ENCODE data around the gene NDUFA8.

The NDUFA8 gene

DNA sequence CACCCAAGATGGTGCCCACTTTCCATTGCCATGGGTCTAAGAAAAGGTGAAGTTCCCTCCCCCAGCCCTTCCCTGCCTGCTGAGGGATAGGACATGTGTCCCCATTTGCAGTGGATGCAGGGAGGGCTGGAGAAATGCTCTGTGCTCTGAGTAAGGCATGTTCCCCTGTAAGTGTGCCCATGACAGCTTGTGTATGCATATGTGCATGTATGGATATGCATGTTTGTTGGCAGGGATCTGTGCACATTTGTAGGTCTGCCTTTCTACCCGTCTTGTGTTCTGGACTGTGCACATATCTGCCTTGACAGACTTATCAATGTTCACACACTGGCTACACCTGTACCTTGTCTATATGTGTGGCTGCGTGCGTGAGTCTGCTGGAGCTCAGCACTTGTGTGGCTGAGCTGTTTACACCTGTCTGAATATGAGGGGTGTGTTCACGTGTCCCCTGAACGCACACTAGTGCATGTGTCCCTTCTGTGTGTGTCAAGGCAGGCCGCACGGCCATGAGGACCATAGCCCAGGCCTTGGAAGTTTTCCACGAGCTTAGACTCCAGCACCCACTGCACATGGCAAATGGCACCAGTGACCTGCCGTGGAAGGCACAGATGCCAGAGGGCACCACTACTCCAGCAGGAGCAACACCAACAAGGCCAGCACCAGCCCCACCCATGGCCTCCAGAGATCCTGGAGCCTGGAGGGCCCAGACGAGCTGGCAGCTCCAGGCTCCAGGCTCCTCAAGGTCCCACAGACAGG is 39.1 kb downstream of the NDUFA8 start:
- no peak for DNase-seq

DNA sequence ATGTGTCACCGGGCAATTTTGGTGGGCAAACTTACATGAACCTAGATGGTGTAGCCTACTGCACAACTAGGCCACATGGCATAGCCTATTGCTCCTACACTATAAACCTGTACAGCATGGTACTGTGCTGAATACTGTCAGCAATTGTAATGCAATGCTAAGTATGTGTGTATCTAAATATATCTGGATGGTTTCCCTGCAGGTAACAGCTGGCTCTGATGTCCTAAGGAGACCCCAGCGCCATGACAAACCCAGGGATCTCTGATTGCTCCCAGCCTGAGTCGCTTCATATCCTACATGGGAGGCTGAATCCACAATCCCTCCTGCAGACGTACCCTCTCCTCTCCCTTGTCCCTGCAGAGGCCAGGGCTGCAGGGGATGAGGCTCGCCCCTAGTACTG is 39.9 kb downstream of the NDUFA8 start:
- no peak for DNase-seq

DNA sequence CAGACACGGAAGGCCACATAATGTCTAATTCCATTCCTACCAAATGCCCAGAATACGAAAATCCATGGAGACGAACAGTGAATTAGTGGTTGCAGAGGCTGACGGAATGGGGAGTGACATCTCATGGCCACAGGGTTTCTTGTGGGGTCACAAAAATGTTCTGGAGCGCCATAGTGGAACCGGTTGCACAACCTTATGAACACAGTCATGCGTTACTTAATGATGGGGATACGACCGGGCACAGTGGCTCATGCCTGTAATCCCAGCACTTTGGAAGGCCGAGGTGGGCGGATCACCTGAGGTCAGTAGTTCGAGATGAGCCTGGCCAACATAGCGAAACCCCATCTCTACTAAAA is 40.4 kb downstream of the NDUFA8 start:
- no peak for DNase-seq

DNA sequence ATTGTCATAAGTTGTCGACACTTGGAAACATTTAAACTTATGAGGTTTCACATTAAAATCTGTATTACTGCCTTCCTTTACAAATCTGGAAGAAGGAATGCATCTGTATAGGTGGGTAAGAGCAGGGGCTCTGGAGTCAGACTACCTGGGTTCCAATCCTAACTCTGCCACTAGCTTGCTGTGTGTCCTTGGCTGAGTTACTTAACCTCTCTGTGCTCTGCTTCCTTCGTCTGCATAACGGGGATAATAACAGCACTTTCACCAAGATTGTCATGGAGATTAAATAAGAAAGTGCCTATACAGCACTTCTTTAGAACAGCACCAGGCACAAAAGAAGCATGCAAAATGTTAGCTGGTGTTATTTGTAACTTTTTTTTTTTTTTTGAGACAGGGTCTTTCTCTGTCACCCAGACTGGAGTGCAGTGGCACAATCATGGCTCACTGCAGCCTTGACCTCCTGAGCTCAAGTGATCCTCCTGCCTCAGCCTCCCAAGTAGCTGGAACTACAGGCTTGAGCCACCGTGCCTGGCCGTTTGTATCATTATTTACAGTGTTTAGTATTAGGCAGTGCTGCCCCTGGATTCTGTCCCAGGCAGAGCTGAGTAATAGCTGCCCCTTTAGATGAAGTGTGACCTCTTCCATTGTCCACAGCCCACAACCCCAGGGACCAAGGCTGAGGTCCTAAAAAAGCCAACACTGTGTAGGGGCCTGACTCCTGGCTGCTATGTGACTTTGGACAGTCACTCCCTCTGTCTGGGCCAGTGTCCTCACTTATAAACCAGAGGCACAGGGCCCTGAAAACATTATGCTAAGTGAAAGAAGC is 41.0 kb downstream of the NDUFA8 start:
- no peak for DNase-seq

DNA sequence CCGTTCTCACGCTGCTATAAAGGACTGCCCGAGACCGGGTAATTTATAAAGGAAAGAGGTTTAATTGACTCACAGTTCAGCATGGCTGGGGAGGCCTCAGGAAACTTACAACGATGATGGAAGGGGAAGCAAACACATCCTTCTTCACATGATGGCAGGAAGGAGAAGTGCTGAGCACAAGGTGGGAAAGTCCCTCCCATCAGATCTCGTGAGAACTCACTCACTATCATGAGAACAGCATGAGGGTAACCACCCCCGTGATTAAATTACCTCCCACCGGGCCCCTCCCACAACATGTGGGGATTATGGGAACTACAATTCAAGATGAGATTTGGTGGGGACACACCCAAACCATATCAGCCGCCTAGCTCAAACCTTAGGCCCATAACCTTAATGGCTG is 42.3 kb downstream of the NDUFA8 start:
- peak; percentile 13 for DNase-seq

DNA sequence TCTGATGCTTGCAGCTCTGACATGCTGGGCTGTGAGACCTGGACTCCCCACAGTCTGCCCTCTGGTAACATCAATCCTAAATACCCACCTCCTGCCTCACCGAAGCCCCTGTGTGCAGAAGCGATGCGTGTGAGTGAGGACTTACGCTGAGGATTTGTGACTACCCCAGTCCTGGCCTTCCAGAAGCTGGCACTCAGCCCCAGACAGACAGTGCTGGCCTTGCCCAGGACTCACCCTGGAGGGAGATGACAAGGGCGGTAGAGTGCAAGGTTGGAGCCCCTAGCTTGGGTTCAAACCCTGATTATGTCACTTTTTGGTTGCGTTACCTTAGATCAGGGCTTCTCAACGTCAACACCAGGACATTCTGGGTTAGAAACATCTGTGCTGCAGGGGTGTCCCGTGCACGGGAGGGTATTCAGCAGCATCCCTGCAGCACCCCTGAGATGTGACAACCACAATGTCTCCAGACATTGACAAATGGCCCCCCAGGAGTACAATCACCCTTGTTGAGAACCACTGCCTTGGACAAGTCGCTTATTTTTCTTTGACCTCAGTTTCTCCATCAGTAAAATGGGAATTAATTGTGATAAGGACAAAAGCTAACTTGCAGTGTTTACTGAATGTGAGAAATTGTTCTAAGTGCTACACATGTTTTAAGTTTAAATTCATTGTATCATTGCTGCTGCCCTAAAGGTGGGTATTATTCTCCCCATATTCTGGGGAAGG is 43.0 kb downstream of the NDUFA8 start:
- DNase-seq, result no peak

DNA sequence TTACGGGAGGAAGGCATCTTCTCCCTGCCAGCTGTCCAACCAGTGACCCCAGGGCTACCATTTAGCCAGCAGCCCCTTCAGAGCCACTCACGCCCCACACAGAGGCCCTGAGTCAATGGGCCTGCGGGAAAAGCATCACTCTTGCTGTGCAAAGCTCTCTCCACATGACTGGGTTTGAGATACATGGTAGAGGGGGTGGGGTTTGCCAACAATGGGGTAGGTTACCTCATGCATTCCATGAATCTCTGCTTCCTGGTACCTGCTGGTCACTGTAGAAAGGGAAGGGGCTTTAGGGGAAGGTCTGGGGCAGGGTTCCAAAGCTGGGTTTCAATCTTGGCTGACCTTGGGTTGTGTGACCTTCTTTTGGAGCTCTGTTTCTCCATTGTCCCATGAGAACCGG is 43.5 kb downstream of the NDUFA8 start:
- DNase-seq, result no peak

DNA sequence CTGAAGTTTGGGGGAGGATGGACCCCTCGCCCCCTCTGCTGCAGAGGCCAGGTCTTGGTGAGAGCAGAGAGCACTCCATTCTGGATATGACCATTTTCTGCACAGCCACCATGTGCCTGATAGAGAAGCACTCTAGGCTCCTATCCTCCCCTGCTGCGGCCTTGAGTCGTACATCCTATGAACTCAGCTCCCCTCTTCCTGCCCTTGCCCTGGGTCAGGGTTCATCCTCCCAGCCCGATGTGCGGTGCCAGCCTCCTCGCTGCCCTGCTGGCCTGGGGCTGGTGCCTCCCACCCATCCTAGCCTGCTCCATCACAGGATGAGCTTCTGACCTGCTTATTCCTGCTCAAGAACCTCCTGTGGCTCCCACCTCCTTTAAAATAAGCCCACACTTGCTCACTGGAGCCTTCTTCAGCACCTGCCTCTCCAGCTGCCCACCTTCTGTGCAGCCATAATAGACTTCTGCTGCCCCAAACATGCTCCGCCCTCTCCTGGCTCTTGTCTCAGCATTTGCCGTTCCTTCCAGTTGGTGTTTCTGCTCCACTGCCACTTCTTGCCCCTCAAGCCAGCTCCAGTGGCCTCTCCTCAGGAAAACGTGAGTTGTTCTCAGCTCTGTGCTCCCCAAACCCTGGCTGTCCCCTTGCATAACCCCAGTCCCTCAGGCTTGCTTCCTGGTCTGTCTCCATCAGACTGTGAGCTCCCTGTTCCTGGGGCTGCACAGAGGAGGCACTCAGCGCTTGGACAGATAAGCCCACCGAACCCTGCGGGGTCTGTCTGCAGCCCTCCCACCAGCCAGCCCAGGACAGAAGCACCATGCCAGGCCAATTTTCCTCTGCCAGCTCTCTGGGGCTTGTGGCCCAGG is 44.2 kb downstream of the NDUFA8 start:
- no peak for DNase-seq

DNA sequence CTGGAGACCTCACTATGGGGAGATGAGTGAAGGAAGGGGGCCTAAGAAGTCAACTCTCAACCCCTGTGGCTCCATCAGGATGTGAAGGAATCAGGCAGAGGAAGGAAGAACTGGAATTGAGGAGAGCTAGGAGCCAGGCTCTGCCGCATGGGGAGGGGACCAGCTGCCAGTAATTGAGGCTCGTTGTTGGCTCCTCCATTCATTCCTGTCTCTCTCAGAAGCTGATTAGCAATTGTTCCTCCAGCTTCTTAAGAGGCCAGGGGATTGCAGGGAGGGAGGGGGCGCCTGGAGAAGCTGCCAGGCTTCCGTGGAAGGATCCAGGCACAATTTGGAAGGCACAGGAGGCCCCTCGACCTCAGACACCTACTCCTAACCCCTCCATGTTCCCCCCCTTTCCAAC is 46.0 kb downstream of the NDUFA8 start:
- no peak for DNase-seq

DNA sequence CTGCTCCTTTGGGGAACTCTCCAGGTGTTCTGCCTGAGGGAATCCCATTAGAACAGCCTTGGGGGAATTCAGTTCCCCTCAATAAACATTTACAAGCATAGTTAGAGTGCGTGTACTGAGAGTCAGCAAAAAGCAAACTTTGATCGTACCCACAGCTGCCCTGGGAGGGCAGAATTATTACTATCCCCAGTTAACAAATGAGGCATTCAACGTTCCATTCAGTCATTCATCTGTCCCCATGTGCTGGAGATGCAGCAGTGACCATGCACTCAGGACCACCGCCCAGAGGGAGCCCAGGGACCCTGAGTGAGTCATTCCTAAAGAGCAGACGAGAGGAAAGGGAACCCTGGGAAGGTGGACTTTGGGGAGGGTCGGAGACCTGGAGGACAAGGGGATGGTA is 47.3 kb downstream of the NDUFA8 start:
- DNase-seq, result no peak

DNA sequence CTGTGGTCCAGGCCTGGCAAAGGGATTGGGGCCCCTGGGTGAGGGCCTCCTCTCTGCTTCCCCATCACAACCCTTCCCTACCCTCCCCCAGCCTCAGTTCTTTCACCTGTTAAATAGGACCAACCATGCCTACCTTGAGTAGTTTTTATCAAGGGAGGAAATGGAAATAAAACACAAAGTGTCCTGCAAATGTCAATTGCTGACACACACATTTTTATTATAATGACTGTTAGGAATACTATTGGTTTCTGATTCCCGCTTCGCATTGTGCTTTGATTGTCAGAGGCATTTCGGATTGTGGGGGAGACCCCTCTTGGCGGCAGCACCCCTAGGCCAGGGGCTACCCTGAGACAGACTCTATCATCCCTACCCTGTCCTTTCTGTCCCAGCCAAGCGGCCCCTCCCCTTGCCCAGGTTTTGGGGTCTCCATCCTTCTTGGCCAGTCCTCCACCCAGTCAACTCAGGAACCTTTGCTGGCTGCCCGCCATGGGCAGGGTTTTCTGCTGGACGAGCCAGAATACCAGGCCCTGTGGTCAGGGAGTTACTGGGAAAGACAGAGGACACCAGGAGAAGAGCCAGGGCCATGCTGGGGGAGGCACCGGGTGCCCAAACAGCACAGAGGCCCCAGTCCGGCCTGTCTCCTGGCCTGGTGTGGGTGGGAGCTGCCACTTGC is 48.0 kb downstream of the NDUFA8 start:
- DNase-seq, result no peak

DNA sequence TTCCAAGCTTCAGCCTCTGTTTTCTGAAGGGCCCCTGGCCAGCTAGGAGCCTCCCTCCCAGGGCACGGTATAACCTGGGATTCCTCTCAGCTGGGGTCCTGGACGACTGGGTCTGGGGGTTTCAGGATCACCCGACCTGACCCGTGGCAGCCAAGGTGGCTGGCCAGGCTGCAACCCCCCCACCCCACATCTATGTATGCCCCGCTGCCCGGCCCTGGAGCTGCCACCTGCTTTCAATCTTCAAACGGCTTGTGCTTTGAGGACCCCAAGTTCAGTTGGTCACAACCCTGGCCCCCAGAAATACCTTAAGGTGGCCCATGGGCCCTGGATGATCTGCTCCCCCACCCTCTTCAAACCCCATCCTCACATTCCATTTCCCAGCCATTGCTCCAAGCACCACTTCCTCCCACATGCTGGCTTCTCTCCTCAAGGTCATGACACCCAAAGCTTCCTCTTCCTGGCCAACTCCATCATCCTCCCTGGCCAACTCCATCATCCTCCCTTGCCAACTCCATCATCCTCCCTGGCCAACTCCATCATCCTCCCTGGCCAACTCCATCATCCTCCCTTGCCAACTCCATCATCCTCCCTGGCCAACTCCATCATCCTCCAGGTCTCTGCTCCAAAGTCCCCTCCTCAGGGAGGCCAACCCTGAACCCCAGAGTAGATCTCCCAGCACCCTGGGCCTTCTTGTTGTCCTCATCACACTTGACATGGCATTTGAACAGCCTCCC is 49.3 kb downstream of the NDUFA8 start:
- DNase-seq, result no peak

DNA sequence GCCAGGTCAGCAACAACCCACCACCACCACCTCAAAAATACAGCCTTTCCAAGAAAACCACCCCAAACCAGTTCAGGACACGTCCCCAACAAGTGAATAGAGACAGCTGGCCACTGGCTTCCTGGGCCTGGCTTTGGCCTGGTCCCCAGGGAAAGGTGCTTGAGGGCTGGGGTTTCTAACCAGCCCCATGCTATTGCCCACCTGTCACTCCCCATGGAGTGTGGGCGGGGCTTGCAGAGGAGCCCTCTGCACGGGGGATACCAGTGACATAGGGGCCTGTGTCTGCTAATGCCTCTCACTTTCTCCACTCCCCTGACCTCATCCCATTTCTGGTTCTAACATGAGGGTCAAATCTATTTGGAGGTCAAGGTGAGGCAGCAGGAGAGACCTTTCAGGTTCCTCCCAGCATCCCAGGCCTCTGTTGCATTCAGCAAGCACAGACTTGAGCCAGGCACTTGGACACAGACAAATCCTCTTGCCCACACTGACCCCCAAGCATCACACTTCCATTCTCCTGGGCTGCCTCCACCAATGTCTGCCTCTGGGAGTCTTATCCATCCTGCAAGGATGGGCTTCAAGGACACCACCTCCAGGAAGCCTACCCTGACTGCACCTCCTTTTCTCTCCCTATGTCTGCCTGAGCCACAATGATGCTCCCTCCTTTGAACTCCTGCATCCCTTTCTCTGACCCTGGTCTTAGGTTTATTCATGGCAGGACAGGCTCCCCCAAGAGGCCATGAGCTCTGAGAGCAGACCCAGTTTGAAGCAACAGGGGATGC is 50.4 kb downstream of the NDUFA8 start:
- DNase-seq, result no peak

DNA sequence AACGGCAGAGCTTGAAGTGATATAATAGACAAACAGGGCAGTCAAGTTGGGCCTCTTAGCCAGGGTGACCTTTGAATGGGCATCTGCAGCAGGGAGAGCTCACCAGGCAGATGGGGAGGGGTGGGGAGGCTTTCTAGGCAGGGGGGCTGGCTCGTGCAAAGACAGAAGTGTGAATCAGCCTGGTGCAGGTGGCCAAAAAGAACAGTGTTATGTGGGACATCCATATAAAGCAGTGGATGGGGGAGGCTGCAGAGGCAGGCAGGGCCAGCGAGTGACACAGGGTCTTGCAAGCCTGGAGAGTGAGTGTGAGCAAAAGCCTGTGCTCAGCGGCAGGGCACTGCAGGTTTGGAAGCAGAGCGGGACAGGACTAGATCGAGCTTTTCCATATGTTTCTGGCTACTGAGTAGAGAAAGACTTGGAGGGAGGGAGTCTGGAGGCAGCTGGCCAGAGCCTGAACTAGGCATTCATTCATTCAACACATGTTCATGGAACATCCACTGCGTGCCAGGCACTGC is 52.2 kb downstream of the NDUFA8 start:
- DNase-seq, result no peak

DNA sequence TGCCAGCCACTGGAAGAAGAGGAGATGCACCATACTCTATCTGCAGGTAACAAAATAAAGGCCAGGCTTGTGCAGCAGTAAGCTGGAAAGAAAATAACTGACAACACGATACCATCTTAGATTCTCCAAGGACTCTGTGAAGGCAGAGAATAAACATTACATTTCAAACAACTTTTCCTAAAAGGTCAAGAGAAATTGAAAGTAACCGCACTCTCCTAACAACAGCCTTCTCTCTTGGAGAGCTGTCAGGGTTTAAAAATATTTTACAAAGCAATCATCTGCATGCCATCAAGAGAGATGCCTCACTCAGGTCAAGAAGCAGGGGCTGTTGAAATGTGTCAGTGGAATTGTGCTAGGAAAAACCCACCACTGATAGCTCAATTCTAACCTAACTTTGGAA is 53.0 kb downstream of the NDUFA8 start:
- DNase-seq, result no peak

DNA sequence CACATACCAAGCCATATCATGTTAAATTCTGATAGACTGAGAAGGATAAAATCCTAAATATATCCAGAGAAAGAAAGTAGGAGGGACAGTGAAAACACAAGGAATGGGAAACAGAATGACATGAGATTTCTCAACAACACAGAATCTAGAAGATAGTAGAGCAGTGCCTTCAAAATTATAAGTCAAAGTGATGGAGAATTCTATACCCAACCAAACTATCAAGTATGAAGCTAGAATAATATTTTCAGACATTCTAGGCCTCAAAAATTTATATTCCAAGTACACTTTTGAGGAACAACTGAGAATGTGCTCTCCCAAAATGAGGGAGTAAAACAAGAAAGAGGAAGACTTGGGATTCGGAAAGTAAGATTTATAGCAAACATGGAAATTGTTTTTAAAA is 55.6 kb downstream of the NDUFA8 start:
- DNase-seq, result no peak

DNA sequence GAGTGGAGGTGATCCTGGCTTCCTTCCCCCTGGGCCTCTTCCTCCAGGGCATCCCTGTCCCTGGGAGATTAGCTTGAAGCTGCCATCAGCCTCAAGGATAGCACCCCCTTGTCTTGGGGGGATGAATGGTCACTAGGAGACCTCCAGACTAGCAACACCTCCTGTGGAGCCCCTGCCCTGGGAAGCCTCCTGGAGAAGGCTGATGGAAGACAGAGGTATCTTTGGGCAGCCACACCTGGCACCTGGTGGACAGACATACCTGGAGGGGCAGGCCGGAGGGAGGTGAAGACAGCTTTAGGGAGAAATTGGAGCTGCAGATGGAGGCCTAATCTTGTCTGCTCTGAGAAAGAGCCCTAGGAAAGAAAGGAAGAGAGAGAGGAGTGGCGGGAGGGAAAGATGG is 57.4 kb downstream of the NDUFA8 start:
- DNase-seq, result no peak

DNA sequence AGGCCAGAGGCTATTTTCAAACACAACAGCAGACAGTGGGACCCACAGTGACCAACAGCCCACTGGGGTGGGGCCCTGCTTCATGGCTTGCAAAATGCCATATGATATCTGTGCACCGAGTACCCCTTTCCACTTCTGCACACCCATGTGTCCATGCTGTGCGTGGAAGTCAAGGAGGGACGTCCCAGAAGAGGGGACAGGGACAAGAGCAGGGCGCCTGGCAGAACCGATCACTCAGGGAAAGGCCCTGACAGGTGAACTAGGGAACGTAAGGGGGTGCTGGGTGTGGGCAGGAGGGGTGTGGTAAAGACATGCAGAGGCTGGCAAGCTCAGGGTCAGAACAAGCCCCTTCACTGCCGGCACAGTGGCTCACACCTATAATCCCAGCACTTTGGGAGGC is 58.8 kb downstream of the NDUFA8 start:
- DNase-seq, result no peak

DNA sequence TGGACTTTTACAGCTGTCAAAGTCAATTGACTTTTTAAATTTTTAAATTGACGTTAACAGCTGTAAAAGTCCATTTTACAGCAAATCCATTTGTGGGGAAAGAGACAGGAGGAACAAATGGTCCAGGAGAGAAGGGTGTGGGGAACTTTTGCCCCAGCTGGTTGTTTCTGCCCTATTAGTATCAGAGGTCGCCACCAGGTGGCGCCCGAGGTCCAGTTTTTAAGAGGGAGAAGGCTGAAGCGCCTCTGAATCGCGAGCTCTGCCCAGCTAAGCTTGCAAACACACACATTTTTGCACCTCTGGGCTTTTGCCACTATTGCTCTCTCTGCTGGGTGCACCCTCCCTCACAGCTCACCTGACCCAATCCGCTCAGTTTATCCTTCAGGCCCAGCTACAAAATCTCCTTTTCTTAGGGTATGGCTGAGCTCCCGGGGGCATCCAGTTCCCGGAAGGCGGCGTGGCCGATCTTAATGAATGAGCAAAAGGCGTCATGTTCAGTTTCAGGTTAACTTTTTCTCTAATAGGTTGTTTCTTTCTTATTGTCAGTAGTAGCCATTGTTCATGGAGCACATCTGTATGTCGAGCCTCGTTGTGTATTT is 60.2 kb downstream of the NDUFA8 start:
- peak; percentile 85 for DNase-seq

DNA sequence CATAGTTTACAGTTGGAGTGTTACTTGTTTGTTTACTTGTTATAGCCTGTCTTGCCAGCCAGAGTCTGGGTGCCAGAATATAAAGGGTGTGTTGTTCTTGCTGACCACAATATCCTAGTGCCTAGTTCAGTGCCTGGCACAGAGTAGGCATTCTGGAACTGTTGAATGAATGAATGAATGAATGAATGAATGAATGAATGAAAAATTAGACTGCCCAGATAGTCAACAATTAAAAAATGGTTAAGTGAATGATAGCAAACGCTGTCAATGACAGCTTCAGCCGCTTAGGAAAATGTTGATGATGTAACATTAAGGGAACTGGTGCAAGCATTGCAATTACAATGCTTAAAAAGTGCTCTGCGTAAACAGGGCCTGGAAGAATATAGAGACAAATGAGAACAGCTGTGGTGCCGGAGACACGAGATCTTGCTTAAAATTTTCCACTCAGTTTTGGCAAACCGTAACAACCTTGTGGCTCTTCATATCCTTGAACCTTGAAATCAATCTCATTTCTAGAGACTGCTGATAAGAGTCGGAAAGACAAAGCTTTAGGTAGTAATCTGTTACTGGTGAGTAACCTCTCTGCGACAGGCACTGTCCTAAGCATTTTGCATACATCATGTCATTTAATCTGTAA is 61.8 kb downstream of the NDUFA8 start:
- DNase-seq, result no peak

Data from hematopoietic multipotent progenitor cell treated with erythropoietin and hydrocortisone succinate and interleukin-3 and kit ligand, for 8 days (in vitro differentiated cells).